HCT116 (cell line): ENCODE results near the gene LRFN4.

ENCODE experiments used
- EGR1 ChIP-seq: IDR thresholded peaks from 2 replicates; pipeline ENCODE4 v1.6.1; 2012; ENCODE audit warnings: low read depth
- EZH2 ChIP-seq: fragments of 200-600 bp; sonication (generic); IDR thresholded peaks from 2 replicates; pipeline ENCODE4 v1.6.1; 2017; ENCODE audit warnings: antibody characterized with exemption, mixed run types
- FOSL1 ChIP-seq: IDR thresholded peaks from 2 replicates; pipeline ENCODE4 v1.6.1; 2012; ENCODE audit warnings: low read depth
- POLR2A ChIP-seq: IDR thresholded peaks from 2 replicates; pipeline ENCODE4 v1.7.0; 2011; ENCODE audit warnings: borderline replicate concordance; ENCODE audit not compliant: insufficient read depth, insufficient read length; ENCODE audit errors: extremely low read depth
- POLR2AphosphoS5 ChIP-seq: IDR thresholded peaks from 2 replicates; pipeline ENCODE4 v1.6.1; 2011; ENCODE audit warnings: mild to moderate bottlenecking, low read depth, low read length, moderate library complexity
- RAD21 ChIP-seq: IDR thresholded peaks from 2 replicates; pipeline ENCODE4 v1.6.1; 2012; ENCODE audit warnings: low read depth, mild to moderate bottlenecking
- SP1 ChIP-seq: IDR thresholded peaks from 2 replicates; pipeline ENCODE4 v1.6.1; 2012; ENCODE audit warnings: low read depth
- SRF ChIP-seq: IDR thresholded peaks from 2 replicates; pipeline ENCODE4 v1.6.1; 2012; ENCODE audit warnings: low read depth
- YY1 ChIP-seq: IDR thresholded peaks from 2 replicates; pipeline ENCODE4 v1.6.1; 2011; ENCODE audit warnings: low read length, low read depth, moderate library complexity, mild to moderate bottlenecking; ENCODE audit not compliant: insufficient replicate concordance; ENCODE audit errors: extremely low read depth
- TF ChIP-seq, protein P1 (sequence below), 3 experiments: fragments of 200-600 bp in 1 of 3; sonication (generic) in 1 of 3; IDR thresholded peaks in 2 of 3; conservative IDR thresholded peaks in 1 of 3; 2 replicates each; pipeline ENCODE4 v1.5.1; 2012 to 2017; ENCODE audit warnings: low read depth in 2 of 3, low read length in 2 of 3, antibody characterized with exemption in 1 of 3, borderline replicate concordance in 1 of 3, control low read depth in 1 of 3, mild to moderate bottlenecking in 1 of 3, mixed read lengths in 1 of 3, mixed run types in 1 of 3, moderate library complexity in 1 of 3; ENCODE audit not compliant: insufficient read depth in 1 of 3
- TF ChIP-seq, protein P2 (sequence below): IDR thresholded peaks from 2 replicates; pipeline ENCODE4 v1.6.1; 2012; ENCODE audit warnings: low read depth

DNA sequence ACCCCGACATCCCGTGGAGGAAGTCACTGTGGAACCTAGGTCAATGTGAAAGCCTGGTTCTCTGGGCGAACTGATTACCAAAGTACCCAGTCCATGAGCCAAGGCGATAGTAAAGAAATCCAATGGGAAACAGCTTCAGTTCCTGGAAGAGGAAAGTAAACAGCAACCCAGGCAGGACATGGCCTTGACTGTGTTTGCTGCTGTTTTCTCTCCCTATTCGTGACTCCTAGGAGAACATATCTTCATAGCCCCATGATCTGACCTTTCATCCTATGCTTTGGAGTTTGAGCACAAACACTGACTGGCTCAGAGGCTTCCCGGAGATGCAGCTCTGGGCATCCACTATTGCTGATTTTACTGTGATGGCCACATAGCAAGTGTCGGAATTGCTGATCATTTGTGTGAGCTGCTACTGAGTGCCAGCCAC lies 45.1 kb downstream of the LRFN4 start:
- TF ChIP-seq, protein P1, sequence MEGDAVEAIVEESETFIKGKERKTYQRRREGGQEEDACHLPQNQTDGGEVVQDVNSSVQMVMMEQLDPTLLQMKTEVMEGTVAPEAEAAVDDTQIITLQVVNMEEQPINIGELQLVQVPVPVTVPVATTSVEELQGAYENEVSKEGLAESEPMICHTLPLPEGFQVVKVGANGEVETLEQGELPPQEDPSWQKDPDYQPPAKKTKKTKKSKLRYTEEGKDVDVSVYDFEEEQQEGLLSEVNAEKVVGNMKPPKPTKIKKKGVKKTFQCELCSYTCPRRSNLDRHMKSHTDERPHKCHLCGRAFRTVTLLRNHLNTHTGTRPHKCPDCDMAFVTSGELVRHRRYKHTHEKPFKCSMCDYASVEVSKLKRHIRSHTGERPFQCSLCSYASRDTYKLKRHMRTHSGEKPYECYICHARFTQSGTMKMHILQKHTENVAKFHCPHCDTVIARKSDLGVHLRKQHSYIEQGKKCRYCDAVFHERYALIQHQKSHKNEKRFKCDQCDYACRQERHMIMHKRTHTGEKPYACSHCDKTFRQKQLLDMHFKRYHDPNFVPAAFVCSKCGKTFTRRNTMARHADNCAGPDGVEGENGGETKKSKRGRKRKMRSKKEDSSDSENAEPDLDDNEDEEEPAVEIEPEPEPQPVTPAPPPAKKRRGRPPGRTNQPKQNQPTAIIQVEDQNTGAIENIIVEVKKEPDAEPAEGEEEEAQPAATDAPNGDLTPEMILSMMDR (IDR thresholded peaks at IDR 0.05 in 2 of 3, conservative IDR thresholded peaks at IDR 0.05 in 1 of 3; ENCODE audit: borderline replicate concordance in 1 of 3, insufficient read depth in 1 of 3, low read depth in 2 of 3, low read length in 2 of 3) = no peak
- TF ChIP-seq SP1 (no peak), EZH2 (no peak), EGR1 (no peak), POLR2A (no peak), POLR2AphosphoS5 (no peak), SRF (no peak), RAD21 (no peak), YY1 (no peak), FOSL1 (no peak)
- TF ChIP-seq, protein P2, sequence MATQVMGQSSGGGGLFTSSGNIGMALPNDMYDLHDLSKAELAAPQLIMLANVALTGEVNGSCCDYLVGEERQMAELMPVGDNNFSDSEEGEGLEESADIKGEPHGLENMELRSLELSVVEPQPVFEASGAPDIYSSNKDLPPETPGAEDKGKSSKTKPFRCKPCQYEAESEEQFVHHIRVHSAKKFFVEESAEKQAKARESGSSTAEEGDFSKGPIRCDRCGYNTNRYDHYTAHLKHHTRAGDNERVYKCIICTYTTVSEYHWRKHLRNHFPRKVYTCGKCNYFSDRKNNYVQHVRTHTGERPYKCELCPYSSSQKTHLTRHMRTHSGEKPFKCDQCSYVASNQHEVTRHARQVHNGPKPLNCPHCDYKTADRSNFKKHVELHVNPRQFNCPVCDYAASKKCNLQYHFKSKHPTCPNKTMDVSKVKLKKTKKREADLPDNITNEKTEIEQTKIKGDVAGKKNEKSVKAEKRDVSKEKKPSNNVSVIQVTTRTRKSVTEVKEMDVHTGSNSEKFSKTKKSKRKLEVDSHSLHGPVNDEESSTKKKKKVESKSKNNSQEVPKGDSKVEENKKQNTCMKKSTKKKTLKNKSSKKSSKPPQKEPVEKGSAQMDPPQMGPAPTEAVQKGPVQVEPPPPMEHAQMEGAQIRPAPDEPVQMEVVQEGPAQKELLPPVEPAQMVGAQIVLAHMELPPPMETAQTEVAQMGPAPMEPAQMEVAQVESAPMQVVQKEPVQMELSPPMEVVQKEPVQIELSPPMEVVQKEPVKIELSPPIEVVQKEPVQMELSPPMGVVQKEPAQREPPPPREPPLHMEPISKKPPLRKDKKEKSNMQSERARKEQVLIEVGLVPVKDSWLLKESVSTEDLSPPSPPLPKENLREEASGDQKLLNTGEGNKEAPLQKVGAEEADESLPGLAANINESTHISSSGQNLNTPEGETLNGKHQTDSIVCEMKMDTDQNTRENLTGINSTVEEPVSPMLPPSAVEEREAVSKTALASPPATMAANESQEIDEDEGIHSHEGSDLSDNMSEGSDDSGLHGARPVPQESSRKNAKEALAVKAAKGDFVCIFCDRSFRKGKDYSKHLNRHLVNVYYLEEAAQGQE = no peak
